ENCODE results near the gene PAGR1. TPM values are rescaled to one million over a fixed set of nuclear protein-coding genes. Genes with fewer than 3 reads are reported as not detected.

Gene PAGR1
- total and polyA plus RNA-seq, 2 of the 4 experiments (the other 2 are of a cell fraction), result 10.6 to 22.1 TPM

GRCh38 chr16:29864205-29864604 lies 48.3 kb downstream of the PAGR1 start:
- in situ Hi-C loops (cut with MboI; ENCODE audit: low sequenced_read_pairs) (no loop called here), dilution Hi-C loops (cut with HindIII; ENCODE audit: low sequenced_read_pairs, unreplicated experiment) (no loop called here), intact Hi-C loops (cut with micrococcal nuclease) (loop anchor here (2.0 to 5.0 kb wide), 2 partner anchors 27 to 42 kb away; partner anchors contain the start of gene MVP)
- Histone ChIP-seq H3K14ac (replicated peaks; ENCODE audit: low read depth, low read length) (no peak overlapping the region), H3K56ac (ENCODE audit: extremely low read depth, insufficient read depth, low read length) (no peak overlapping the region), H3K79me1 (ENCODE audit: low read depth in 1 of 2, low read length in 2 of 2) (peaks cover 7 to 25% of the 10 kb centered on the region in 2 experiments; a peak in 3 of 4 replicates), H2BK20ac (ENCODE audit: low read depth, low read length) (no peak overlapping the region), H3K9ac (ENCODE audit: low read depth, low read length) (no peak overlapping the region), H3K4ac (ENCODE audit: low read depth, low read length) (no peak overlapping the region), H2BK5ac (ENCODE audit: low read depth, low read length, poor library complexity, severe bottlenecking) (no peak overlapping the region), H4K5ac (ENCODE audit: low read depth, low read length) (no peak overlapping the region), H3K9me1 (ENCODE audit: insufficient read depth, low read length) (peaks cover 9% of the 10 kb centered on the region), H4K20me1 (ENCODE audit: insufficient read depth, low read length) (no peaks in the 10 kb centered on the region; the same call in 1 of the 2 replicates), H3K36me3 (ENCODE audit: control insufficient read depth, insufficient read depth, low read length) (peaks cover 13% of the 10 kb centered on the region), H3K4me3 (ENCODE audit: insufficient read depth, low read depth, low read length) (no peak overlapping the region), H4K8ac (ENCODE audit: low read depth in 2 of 2, low read length in 2 of 2) (no peak overlapping the region), H3K23ac (ENCODE audit: low read depth, low read length) (no peak overlapping the region), H3K18ac (ENCODE audit: low read depth, low read length) (no peak overlapping the region), H3K27me3 (ENCODE audit: control insufficient read depth, insufficient read depth, low read length) (no peaks in the 10 kb centered on the region), H2AFZ (replicated peaks; ENCODE audit: low read length, poor library complexity) (no peak overlapping the region), H2BK15ac (ENCODE audit: low read depth, low read length) (no peak overlapping the region), H3K27ac (ENCODE audit: insufficient read depth, low read length) (no peak overlapping the region), H4K91ac (ENCODE audit: insufficient read depth, low read depth, low read length) (no peak overlapping the region), H3K4me2 (ENCODE audit: low read depth, low read length) (no peak overlapping the region), H3K9me3 (ENCODE audit: control insufficient read depth, insufficient read depth, low read length) (no peaks in the 10 kb centered on the region), H3K4me1 (ENCODE audit: control insufficient read depth, insufficient read depth, low read length) (peaks cover 3% of the 10 kb centered on the region; the same call in 1 of the 2 replicates), H2AK5ac (ENCODE audit: low read depth, low read length) (0 out of 2 replicates have a peak overlapping the region, but pooled peaks have one; percentile 11), H2AK9ac (replicated peaks; ENCODE audit: low read depth, low read length, poor library complexity) (peak overlapping the region; percentile 61), H2BK120ac (ENCODE audit: low read depth, low read length) (no peak overlapping the region)
- TF ChIP-seq USF2 (IDR thresholded peaks at IDR 0.05; ENCODE audit: low read depth, low read length), result no peak
- TF ChIP-seq MAFK (IDR thresholded peaks at IDR 0.05; ENCODE audit: low read depth, low read length), result no peak
- no peak for TF ChIP-seq RAD21 (IDR thresholded peaks at IDR 0.05; ENCODE audit: low read length)
- TF ChIP-seq CHD1 (IDR thresholded peaks at IDR 0.05; ENCODE audit: low read depth, low read length), result no peak
- TF ChIP-seq SMC3 (IDR thresholded peaks at IDR 0.05; ENCODE audit: low read depth, low read length), result no peak
- TF ChIP-seq POLR2A (IDR thresholded peaks at IDR 0.05; ENCODE audit: low read depth, low read length), result no peak
- TF ChIP-seq CEBPB (IDR thresholded peaks at IDR 0.05; ENCODE audit: low read depth, low read length), result no peak
- TF ChIP-seq CTCF (conservative IDR thresholded peaks at IDR 0.05; ENCODE audit: low read depth, low read length), result no peak
- TF ChIP-seq ELK1 (IDR thresholded peaks at IDR 0.05; ENCODE audit: borderline replicate concordance, low read depth, low read length), result no peak
- TF ChIP-seq RCOR1 (IDR thresholded peaks at IDR 0.05; ENCODE audit: insufficient replicate concordance, low read length), result no peak
- no peak for TF ChIP-seq BHLHE40 (IDR thresholded peaks at IDR 0.05; ENCODE audit: low read depth, low read length)
- TF ChIP-seq RFX5 (IDR thresholded peaks at IDR 0.05; ENCODE audit: low read depth, low read length), result no peak
- TF ChIP-seq FOS (IDR thresholded peaks at IDR 0.05; ENCODE audit: low read depth, low read length), result no peak
- TF ChIP-seq NFE2L2 (IDR thresholded peaks at IDR 0.05; ENCODE audit: low read depth, low read length), result no peak
- 93% methylated on average over 5 of the region's 9 CpGs; no CpG with 5 or more reads in 1 of the 2 experiments for WGBS, 2 experiments (ENCODE audit: extremely low coverage in 2 of 2, insufficient read length in 1 of 2)
- no peak for DNase-seq
- BruUV-seq (replicated peaks), result no TSS peak
- ChIA-PET POLR2A (ENCODE audit: unreplicated experiment) (no interaction called here), CTCF (no interaction called here)
- no peak for ATAC-seq (ENCODE audit: low read depth)
